Neural cell (in vitro differentiated cells): ENCODE data around the gene WFDC10B. TPM values are rescaled to one million over a fixed set of nuclear protein-coding genes. Genes with fewer than 3 reads are reported as not detected.
"Not testable (repeated sequence)": the region's sequence is repeated elsewhere in the genome, so short reads cannot be mapped to it uniquely, and the experiment has no call there.

Experiments
- H2AFZ ChIP-seq: fragments of 200-600, 300-800 bp; sonication (generic), shearing (Covaris generic); 2 replicates; pipeline ENCODE4 v1.6.0; 2014; ENCODE audit warnings: low read depth, mild to moderate bottlenecking, antibody characterized with exemption, low read length, moderate library complexity
- H3F3A ChIP-seq: fragments of 200-600 bp; shearing (Covaris generic); 2 replicates; pipeline ENCODE4 v1.6.1; 2016; ENCODE audit warnings: mild to moderate bottlenecking, moderate library complexity, mixed read lengths, antibody characterized with exemption, low read length; ENCODE audit not compliant: insufficient read depth, poor library complexity, severe bottlenecking
- H3K27ac ChIP-seq: fragments of 200-600, 300-800 bp; sonication (generic), shearing (Covaris generic); 2 replicates; pipeline ENCODE4 v1.5.1; 2014; ENCODE audit warnings: mild to moderate bottlenecking, low read length, moderate library complexity
- H3K27me3 ChIP-seq: fragments of 300-800, 200-600 bp; sonication (generic), shearing (Covaris generic); 2 replicates; pipeline ENCODE4 v1.6.0; 2014; ENCODE audit warnings: mild to moderate bottlenecking, low read depth, low read length, moderate library complexity; ENCODE audit not compliant: insufficient read depth
- H3K36me3 ChIP-seq: fragments of 300-800, 200-600 bp; sonication (generic), shearing (Covaris generic); 2 replicates; pipeline ENCODE4 v1.5.1; 2014; ENCODE audit warnings: mild to moderate bottlenecking, antibody characterized with exemption, low read length, moderate library complexity; ENCODE audit not compliant: insufficient read depth
- H3K4me2 ChIP-seq: fragments of 300-800, 200-600 bp; sonication (generic), shearing (Covaris generic); 2 replicates; pipeline ENCODE4 v1.6.0; 2014; ENCODE audit warnings: mild to moderate bottlenecking, low read length
- H3K4me3 ChIP-seq: fragments of 300-800, 200-600 bp; sonication (generic), shearing (Covaris generic); 2 replicates; pipeline ENCODE4 v1.5.1; 2014; ENCODE audit warnings: mild to moderate bottlenecking, low read length, moderate library complexity
- H3K79me2 ChIP-seq: fragments of 200-600 bp; shearing (Covaris generic); replicated peaks from 2 replicates; pipeline ENCODE4 v1.6.0; 2014; ENCODE audit warnings: mild to moderate bottlenecking, low read length, moderate library complexity; ENCODE audit not compliant: insufficient read depth
- H3K9ac ChIP-seq: fragments of 300-800, 200-600 bp; sonication (generic), shearing (Covaris generic); 2 replicates; pipeline ENCODE4 v1.6.1; 2016; ENCODE audit warnings: mild to moderate bottlenecking, low read length, mixed read lengths
- H3K9me2 ChIP-seq: fragments of 200-600 bp; shearing (Covaris generic); 2 replicates; pipeline ENCODE4 v1.6.1; 2016; ENCODE audit warnings: mild to moderate bottlenecking, low read length, mixed read lengths; ENCODE audit not compliant: insufficient read depth
- H3K9me3 ChIP-seq: fragments of 200-600, 300-800 bp; sonication (generic), shearing (Covaris generic); 2 replicates; pipeline ENCODE4 v1.6.1; 2016; ENCODE audit warnings: mild to moderate bottlenecking, mixed run types, low read length, moderate library complexity, mixed read lengths
- H4K20me1 ChIP-seq: fragments of 200-600 bp; shearing (Covaris generic); 2 replicates; pipeline ENCODE4 v1.6.1; 2016; ENCODE audit warnings: mild to moderate bottlenecking, mixed run types; ENCODE audit not compliant: insufficient read depth
- EP300 ChIP-seq: fragments of 450-650 bp; conservative IDR thresholded peaks from 2 replicates; pipeline ENCODE4 v1.6.1; 2014; ENCODE audit warnings: antibody characterized with exemption, mild to moderate bottlenecking, moderate library complexity; ENCODE audit not compliant: poor library complexity, severe bottlenecking
- EZH2 ChIP-seq: fragments of 200-600, 300-800 bp; shearing (Covaris generic), sonication (generic); IDR thresholded peaks from 2 replicates; pipeline ENCODE4 v1.6.1; 2014; ENCODE audit warnings: antibody characterized with exemption, low read length, borderline replicate concordance, mild to moderate bottlenecking; ENCODE audit not compliant: insufficient read depth, poor library complexity, severe bottlenecking
- MXI1 ChIP-seq: fragments of 450-650 bp; conservative IDR thresholded peaks from 2 replicates; pipeline ENCODE4 v1.6.1; 2014; ENCODE audit warnings: antibody characterized with exemption, mild to moderate bottlenecking; ENCODE audit not compliant: poor library complexity, severe bottlenecking
- POLR2AphosphoS5 ChIP-seq: IDR thresholded peaks from 2 replicates; pipeline ENCODE4 v1.6.1; 2012
- RAD21 ChIP-seq: fragments of 450-650 bp; conservative IDR thresholded peaks from 2 replicates; pipeline ENCODE4 v1.6.1; 2014; ENCODE audit warnings: antibody characterized with exemption, mild to moderate bottlenecking, moderate library complexity
- SMC3 ChIP-seq: fragments of 450-650 bp; conservative IDR thresholded peaks from 2 replicates; pipeline ENCODE4 v1.6.1; 2014; ENCODE audit warnings: antibody characterized with exemption, mild to moderate bottlenecking, moderate library complexity; ENCODE audit not compliant: poor library complexity
- TAF1 ChIP-seq: IDR thresholded peaks from 2 replicates; pipeline ENCODE4 v1.6.1; 2012; ENCODE audit warnings: low read depth
- polyA plus RNA-seq: library from polyadenylated mRNA; depleted of rRNA; stranded (reverse); fragments of >200 nt; gene quantifications from 2 replicates; pipeline ENCODE4 v1.2.3, GENCODE V29; 2014
- TF ChIP-seq, protein P1 (sequence below): IDR thresholded peaks from 2 replicates; pipeline ENCODE4 v1.6.1; 2012; ENCODE audit warnings: borderline replicate concordance
- TF ChIP-seq, protein P2 (sequence below): fragments of 450-650 bp; IDR thresholded peaks from 2 replicates; pipeline ENCODE4 v1.5.1; 2014; ENCODE audit warnings: antibody characterized with exemption, mild to moderate bottlenecking, moderate library complexity; ENCODE audit not compliant: poor library complexity, severe bottlenecking

WFDC10B gene
- polyA plus RNA-seq, 1 donor from 2014 or later: not detected

DNA sequence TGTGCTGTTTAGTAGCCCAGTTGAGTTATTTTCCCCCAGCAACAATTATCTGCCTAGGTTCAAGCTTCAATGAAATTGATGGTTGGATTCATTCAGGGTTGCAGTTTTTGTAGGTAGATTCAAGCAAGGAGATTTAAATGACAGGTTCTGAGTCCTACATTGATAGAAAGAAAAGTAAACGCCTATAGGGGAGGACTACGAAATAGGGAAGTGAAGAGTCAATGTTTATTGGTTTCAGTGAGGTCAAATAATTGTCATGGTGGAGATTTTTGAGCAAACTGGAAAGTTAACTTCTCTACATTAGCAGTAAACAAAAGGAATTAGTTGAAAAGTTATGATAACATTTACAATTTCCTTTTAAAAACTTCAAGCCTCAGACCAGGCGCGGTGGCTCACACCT is 3.7 kb downstream of the WFDC10B start:
- Histone ChIP-seq H3K4me2 (no peak overlapping the region), H3K36me3 (no peaks in the 10 kb centered on the region), H3F3A (no peaks in the 10 kb centered on the region), H3K27ac (no peak overlapping the region), H3K9me2 (no peaks in the 10 kb centered on the region), H3K9me3 (no peaks in the 10 kb centered on the region), H3K27me3 (no peaks in the 10 kb centered on the region), H3K9ac (no peak overlapping the region), H3K4me3 (no peak overlapping the region), H2AFZ (no peak overlapping the region), H4K20me1 (no peaks in the 10 kb centered on the region), H3K79me2 (no peaks in the 10 kb centered on the region)
- TF ChIP-seq, protein P1, sequence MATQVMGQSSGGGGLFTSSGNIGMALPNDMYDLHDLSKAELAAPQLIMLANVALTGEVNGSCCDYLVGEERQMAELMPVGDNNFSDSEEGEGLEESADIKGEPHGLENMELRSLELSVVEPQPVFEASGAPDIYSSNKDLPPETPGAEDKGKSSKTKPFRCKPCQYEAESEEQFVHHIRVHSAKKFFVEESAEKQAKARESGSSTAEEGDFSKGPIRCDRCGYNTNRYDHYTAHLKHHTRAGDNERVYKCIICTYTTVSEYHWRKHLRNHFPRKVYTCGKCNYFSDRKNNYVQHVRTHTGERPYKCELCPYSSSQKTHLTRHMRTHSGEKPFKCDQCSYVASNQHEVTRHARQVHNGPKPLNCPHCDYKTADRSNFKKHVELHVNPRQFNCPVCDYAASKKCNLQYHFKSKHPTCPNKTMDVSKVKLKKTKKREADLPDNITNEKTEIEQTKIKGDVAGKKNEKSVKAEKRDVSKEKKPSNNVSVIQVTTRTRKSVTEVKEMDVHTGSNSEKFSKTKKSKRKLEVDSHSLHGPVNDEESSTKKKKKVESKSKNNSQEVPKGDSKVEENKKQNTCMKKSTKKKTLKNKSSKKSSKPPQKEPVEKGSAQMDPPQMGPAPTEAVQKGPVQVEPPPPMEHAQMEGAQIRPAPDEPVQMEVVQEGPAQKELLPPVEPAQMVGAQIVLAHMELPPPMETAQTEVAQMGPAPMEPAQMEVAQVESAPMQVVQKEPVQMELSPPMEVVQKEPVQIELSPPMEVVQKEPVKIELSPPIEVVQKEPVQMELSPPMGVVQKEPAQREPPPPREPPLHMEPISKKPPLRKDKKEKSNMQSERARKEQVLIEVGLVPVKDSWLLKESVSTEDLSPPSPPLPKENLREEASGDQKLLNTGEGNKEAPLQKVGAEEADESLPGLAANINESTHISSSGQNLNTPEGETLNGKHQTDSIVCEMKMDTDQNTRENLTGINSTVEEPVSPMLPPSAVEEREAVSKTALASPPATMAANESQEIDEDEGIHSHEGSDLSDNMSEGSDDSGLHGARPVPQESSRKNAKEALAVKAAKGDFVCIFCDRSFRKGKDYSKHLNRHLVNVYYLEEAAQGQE: no peak
- TF ChIP-seq EZH2: no peak
- TF ChIP-seq, protein P2, sequence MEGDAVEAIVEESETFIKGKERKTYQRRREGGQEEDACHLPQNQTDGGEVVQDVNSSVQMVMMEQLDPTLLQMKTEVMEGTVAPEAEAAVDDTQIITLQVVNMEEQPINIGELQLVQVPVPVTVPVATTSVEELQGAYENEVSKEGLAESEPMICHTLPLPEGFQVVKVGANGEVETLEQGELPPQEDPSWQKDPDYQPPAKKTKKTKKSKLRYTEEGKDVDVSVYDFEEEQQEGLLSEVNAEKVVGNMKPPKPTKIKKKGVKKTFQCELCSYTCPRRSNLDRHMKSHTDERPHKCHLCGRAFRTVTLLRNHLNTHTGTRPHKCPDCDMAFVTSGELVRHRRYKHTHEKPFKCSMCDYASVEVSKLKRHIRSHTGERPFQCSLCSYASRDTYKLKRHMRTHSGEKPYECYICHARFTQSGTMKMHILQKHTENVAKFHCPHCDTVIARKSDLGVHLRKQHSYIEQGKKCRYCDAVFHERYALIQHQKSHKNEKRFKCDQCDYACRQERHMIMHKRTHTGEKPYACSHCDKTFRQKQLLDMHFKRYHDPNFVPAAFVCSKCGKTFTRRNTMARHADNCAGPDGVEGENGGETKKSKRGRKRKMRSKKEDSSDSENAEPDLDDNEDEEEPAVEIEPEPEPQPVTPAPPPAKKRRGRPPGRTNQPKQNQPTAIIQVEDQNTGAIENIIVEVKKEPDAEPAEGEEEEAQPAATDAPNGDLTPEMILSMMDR: no peak
- no peak for TF ChIP-seq TAF1
- TF ChIP-seq RAD21: no peak
- TF ChIP-seq SMC3: no peak
- TF ChIP-seq MXI1: no peak
- no peak for TF ChIP-seq POLR2AphosphoS5
- TF ChIP-seq EP300: no peak

DNA sequence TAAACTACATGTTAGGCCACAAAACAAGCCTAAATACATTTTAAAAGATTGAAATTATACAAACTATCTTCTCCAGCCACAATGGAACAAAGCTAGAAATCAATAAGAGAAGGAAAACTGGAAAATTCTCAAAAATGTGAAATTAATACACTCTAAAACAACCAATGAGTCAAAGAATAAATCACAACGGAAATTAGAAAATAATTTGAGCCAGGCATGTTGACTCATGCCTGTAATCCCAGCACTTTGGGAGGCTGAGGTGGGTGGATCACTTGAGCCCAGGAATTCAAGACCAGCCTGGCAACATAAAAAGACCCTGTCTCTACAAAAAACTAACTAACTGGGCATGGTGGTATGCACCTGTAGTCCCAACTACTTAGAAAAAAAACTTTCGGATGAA is 9.3 kb downstream of the WFDC10B start:
- Histone ChIP-seq H4K20me1 (no peaks in the 10 kb centered on the region), H3K36me3 (no peaks in the 10 kb centered on the region), H3F3A (no peaks in the 10 kb centered on the region), H3K9ac (no peak overlapping the region), H3K4me2 (no peak overlapping the region), H3K27me3 (no peaks in the 10 kb centered on the region), H2AFZ (no peak overlapping the region), H3K79me2 (no peaks in the 10 kb centered on the region), H3K27ac (no peak overlapping the region), H3K4me3 (no peak overlapping the region), H3K9me3 (no peaks in the 10 kb centered on the region), H3K9me2 (no peaks in the 10 kb centered on the region)
- TF ChIP-seq, protein P1: no peak
- TF ChIP-seq MXI1: no peak
- TF ChIP-seq EP300: no peak
- no peak for TF ChIP-seq EZH2
- no peak for TF ChIP-seq SMC3
- TF ChIP-seq POLR2AphosphoS5: no peak

DNA sequence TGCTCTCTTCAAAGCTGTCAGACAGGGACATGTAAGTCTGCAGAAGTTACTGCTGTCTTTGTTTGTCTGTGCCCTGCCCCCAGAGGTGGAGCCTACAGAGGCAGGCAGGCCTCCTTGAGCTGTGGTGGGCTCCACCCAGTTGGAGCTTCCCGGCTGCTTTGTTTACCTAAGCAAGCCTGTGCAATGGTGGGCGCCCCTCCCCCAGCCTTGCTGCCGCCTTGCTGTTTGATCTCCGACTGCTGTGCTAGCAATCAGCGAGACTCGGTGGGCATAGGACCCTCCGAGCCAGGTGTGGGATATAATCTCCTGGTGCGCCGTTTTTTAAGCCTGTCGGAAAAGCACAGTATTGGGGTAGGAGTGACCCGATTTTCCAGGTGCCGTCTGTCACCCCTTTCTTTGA is 11.5 kb downstream of the WFDC10B start:
- H3K79me2 ChIP-seq: not testable (repeated sequence)

More for the DNA sequence above, 11.5 kb downstream of the WFDC10B start:
- H3K27ac ChIP-seq, H2AFZ ChIP-seq, H4K20me1 ChIP-seq, H3K27me3 ChIP-seq, H3K4me3 ChIP-seq, H3F3A ChIP-seq, H3K9me2 ChIP-seq, H3K9ac ChIP-seq, H3K9me3 ChIP-seq, H3K4me2 ChIP-seq, H3K36me3 ChIP-seq: not testable (repeated sequence)
